Measurements from ENCODE around the gene RSPRY1. TPM values are rescaled to one million over a fixed set of nuclear protein-coding genes. Genes with fewer than 3 reads are reported as not detected.

RSPRY1 gene
- total RNA-seq, 1 donor from 2014 or later: 46.6 TPM

DNA sequence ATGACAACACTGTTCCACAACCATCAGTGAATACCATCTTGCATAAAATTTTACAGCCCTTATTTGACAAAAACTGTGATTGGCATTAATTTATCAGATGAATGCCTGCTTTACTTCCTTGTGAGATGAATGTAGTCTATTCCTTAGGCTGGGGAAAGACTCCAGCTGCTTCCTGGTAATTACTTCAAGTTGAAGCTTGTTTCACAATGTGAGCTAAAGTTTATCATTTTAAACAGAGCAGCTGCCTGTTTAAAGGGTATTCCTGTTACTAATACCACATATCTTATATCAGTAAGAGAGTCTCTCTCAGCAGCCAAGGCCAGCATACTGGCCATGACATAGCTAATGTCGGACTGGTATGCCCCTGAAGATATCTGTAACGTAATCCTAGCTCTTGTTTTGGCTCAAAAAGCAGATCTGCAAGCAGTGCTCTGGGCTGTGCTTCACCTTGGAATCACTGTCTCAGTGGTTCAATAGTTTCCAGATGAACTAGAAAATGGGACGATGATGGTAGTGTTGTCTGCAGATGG, 45.8 kb downstream of the RSPRY1 start:
- H3K36me3 ChIP-seq: peaks cover 22% of the 10 kb centered on the region
- peaks cover 2% of the 10 kb centered on the region for H3K4me1 Mint-ChIP-seq
- no peaks in the 10 kb centered on the region for H3K79me2 ChIP-seq (ENCODE audit: low read depth)

DNA sequence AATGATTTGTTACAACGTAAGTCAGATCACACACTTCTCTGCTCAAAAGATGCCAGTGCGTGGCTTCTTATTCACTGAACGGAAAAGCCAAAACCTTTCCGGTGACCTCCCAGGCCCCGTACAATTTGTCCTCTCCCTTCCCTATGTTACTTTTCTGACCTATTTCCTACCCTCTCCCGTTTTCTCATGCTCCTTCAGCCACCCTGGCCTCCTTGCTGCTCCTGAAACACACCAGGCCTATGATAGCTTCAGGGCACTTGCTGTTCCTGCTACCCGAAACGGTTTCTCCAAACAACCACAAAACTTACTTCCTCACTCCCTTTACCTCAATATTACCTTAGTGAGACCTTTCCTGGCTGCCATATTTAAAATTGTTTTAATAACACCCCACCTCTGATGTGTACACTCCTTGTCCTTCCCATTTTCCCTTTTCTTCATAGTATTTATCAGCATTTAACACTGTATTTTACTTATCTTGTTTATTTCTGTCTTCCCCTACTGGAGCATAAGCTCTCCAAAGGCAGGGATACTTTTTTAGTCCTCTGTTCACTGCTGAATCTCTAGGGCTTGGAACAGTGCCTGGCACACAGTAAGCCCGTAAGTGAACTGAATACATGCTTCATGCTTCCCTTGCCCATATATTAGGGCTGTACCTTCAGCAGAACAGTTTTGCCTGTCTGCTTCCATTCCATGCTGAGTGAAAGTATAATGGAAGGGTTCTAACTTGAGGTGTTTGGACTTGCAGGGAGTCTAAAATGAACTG, 48.0 kb downstream of the RSPRY1 start:
- Histone ChIP-seq H3K4me3 (no peak overlapping the region), H3K36me3 (peaks cover 28% of the 10 kb centered on the region), H3K4me1 (no peaks in the 10 kb centered on the region), H3K9ac (no peak overlapping the region), H3K4me2 (no peak overlapping the region), H3K27me3 (no peaks in the 10 kb centered on the region), H3K27ac (no peak overlapping the region), H2AFZ (replicated peaks) (no peak overlapping the region), H4K20me1 (ENCODE audit: low read depth) (no peaks in the 10 kb centered on the region), H3K9me3 (ENCODE audit: low read depth) (no peaks in the 10 kb centered on the region), H3K79me2 (ENCODE audit: low read depth) (no peaks in the 10 kb centered on the region), H3F3A (ENCODE audit: low read depth) (no peaks in the 10 kb centered on the region)
- peaks cover 33% of the 10 kb centered on the region for H3K36me3 Mint-ChIP-seq
- no peak overlapping the region for H3K4me3 Mint-ChIP-seq
- H3K27ac Mint-ChIP-seq: no peak overlapping the region
- no peak for DNase-seq (ENCODE audit: low spot score)
- no peaks in the 10 kb centered on the region for H3K9me3 Mint-ChIP-seq
- H3K27me3 Mint-ChIP-seq (ENCODE audit: insufficient read depth, low read depth): peaks cover 2% of the 10 kb centered on the region
- TF ChIP-seq, protein P1, sequence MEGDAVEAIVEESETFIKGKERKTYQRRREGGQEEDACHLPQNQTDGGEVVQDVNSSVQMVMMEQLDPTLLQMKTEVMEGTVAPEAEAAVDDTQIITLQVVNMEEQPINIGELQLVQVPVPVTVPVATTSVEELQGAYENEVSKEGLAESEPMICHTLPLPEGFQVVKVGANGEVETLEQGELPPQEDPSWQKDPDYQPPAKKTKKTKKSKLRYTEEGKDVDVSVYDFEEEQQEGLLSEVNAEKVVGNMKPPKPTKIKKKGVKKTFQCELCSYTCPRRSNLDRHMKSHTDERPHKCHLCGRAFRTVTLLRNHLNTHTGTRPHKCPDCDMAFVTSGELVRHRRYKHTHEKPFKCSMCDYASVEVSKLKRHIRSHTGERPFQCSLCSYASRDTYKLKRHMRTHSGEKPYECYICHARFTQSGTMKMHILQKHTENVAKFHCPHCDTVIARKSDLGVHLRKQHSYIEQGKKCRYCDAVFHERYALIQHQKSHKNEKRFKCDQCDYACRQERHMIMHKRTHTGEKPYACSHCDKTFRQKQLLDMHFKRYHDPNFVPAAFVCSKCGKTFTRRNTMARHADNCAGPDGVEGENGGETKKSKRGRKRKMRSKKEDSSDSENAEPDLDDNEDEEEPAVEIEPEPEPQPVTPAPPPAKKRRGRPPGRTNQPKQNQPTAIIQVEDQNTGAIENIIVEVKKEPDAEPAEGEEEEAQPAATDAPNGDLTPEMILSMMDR (IDR thresholded peaks at IDR 0.05): no peak
- TF ChIP-seq EZH2phosphoT487 (IDR thresholded peaks at IDR 0.05): no peak
- no peak for TF ChIP-seq EZH2 (IDR thresholded peaks at IDR 0.05)
- peaks cover 2% of the 10 kb centered on the region for H3K4me1 Mint-ChIP-seq

More for the DNA sequence above, 45.8 kb downstream of the RSPRY1 start:
- Mint-ChIP-seq H3K9me3 (no peaks in the 10 kb centered on the region), H3K36me3 (peaks cover 34% of the 10 kb centered on the region), H3K27ac (no peak overlapping the region), H3K4me3 (no peak overlapping the region), H3K27me3 (ENCODE audit: insufficient read depth, low read depth) (peaks cover under 1% of the 10 kb centered on the region)
- Histone ChIP-seq H3K9me3 (ENCODE audit: low read depth) (no peaks in the 10 kb centered on the region), H3K9ac (no peak overlapping the region), H3K27ac (no peak overlapping the region), H3F3A (ENCODE audit: low read depth) (no peaks in the 10 kb centered on the region), H2AFZ (replicated peaks) (no peak overlapping the region), H4K20me1 (ENCODE audit: low read depth) (no peaks in the 10 kb centered on the region), H3K4me1 (no peaks in the 10 kb centered on the region), H3K4me2 (no peak overlapping the region), H3K4me3 (no peak overlapping the region), H3K27me3 (no peaks in the 10 kb centered on the region)
- TF ChIP-seq EZH2 (IDR thresholded peaks at IDR 0.05) (no peak), EZH2phosphoT487 (IDR thresholded peaks at IDR 0.05) (no peak)
- TF ChIP-seq, protein P1 (IDR thresholded peaks at IDR 0.05): no peak
- DNase-seq (ENCODE audit: low spot score): no peak

DNA sequence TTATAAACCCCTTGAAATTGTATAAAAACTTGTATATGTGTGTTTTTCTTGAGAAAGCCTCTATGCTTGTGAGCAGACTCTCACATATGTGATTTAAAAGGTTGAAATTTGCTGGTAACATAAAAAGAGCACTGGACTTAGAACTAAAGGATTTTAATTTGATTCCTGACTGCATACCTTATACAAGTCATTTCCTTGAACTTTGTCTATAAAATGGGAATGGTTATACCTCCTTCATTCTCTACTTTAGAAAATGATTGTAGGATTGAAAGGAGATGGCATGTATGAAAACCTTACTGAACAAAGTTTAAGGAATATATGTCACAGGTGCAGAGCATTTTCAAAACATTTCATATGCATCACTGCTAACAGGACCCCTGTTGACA, 48.6 kb downstream of the RSPRY1 start:
- Histone ChIP-seq H3K4me3 (no peak overlapping the region), H2AFZ (replicated peaks) (no peak overlapping the region), H3K4me1 (no peaks in the 10 kb centered on the region), H3K79me2 (ENCODE audit: low read depth) (no peaks in the 10 kb centered on the region), H3K27me3 (no peaks in the 10 kb centered on the region), H3K36me3 (peaks cover 34% of the 10 kb centered on the region), H3K9me3 (ENCODE audit: low read depth) (no peaks in the 10 kb centered on the region), H3K4me2 (no peak overlapping the region), H3F3A (ENCODE audit: low read depth) (peaks cover 3% of the 10 kb centered on the region), H4K20me1 (ENCODE audit: low read depth) (no peaks in the 10 kb centered on the region), H3K27ac (no peak overlapping the region), H3K9ac (no peak overlapping the region)
- Mint-ChIP-seq H3K27me3 (ENCODE audit: insufficient read depth, low read depth) (peaks cover 2% of the 10 kb centered on the region), H3K9me3 (no peaks in the 10 kb centered on the region), H3K4me3 (no peak overlapping the region), H3K4me1 (peaks cover 2% of the 10 kb centered on the region), H3K27ac (no peak overlapping the region), H3K36me3 (peaks cover 35% of the 10 kb centered on the region)
- DNase-seq (ENCODE audit: low spot score): no peak
- TF ChIP-seq, protein P1 (IDR thresholded peaks at IDR 0.05): no peak
- TF ChIP-seq EZH2phosphoT487 (IDR thresholded peaks at IDR 0.05): no peak
- no peak for TF ChIP-seq EZH2 (IDR thresholded peaks at IDR 0.05)

Measured in neural progenitor cell (in vitro differentiated cells).